Activated naive CD8-positive, alpha-beta T cell treated with anti-CD3 and anti-CD28 coated beads, Interleukin-2, amount 10 ng/mL, durations not matched to agents 7 days and 5 days (primary cell): ENCODE measurements around the gene UBL4A. TPM values are rescaled to one million over a fixed set of nuclear protein-coding genes. Genes with fewer than 3 reads are reported as not detected.
"Not testable (repeated sequence)": the region's sequence is repeated elsewhere in the genome, so short reads cannot be mapped to it uniquely, and the experiment has no call there.

Experiments used
- ATAC-seq: fragments of 150-1000 bp; cut with Tn5 transposase; one replicate; pipeline ENCODE4 v1.10.0; 2021; ENCODE audit warnings: low read depth, moderate library complexity
- POLR2A ChIA-PET: fragments of 350-600 bp; sonication (Branson Sonifier 250); formaldehyde crosslinking; loops from one replicate; lab custom pipeline; 2021; ENCODE audit warnings: antibody characterized with exemption; lab: Charles Lee
- DNase-seq: peaks from one replicate; pipeline ENCODE4 v3.0.0; 2021
- H3K27ac Mint-ChIP-seq: one replicate; pipeline ENCODE4 v1.8.0; 2022; ENCODE audit warnings: mild to moderate bottlenecking, mixed read lengths
- H3K27me3 Mint-ChIP-seq: one replicate; pipeline ENCODE4 v1.8.0; 2022; ENCODE audit warnings: mild to moderate bottlenecking, moderate library complexity, mixed read lengths
- H3K36me3 Mint-ChIP-seq: one replicate; pipeline ENCODE4 v1.8.0; 2021; ENCODE audit warnings: mild to moderate bottlenecking, mixed read lengths
- H3K4me1 Mint-ChIP-seq: one replicate; pipeline ENCODE4 v1.8.0; 2021; ENCODE audit warnings: mixed read lengths
- H3K4me3 Mint-ChIP-seq: one replicate; pipeline ENCODE4 v1.8.0; 2022; ENCODE audit warnings: mild to moderate bottlenecking, moderate library complexity, mixed read lengths
- H3K9me3 Mint-ChIP-seq: one replicate; pipeline ENCODE4 v1.8.0; 2021; ENCODE audit warnings: mixed read lengths
- total RNA-seq, 2 experiments: library from RNA; stranded (reverse); gene quantifications; one replicate each; pipeline ENCODE4 v1.2.3, GENCODE V29; 2021

UBL4A gene
- total RNA-seq, 2 experiments from 2014 or later = 43.8 to 45.3 TPM

- H3K4me3 Mint-ChIP-seq = no peak overlapping the region
- H3K9me3 Mint-ChIP-seq = no peaks in the 10 kb centered on the region
- ATAC-seq (no peak), DNase-seq (no peak)
- H3K36me3 Mint-ChIP-seq = no peaks in the 10 kb centered on the region
- peaks cover 3% of the 10 kb centered on the region for H3K4me1 Mint-ChIP-seq
- H3K27ac Mint-ChIP-seq = no peak overlapping the region
- POLR2A ChIA-PET = interaction anchor here (0.7 kb wide), 3 partner anchors 9 to 37 kb away, joined by 4 to 5 read pairs (median 4); partner anchors contain the start of gene UBL4A
- H3K27me3 Mint-ChIP-seq = no peaks in the 10 kb centered on the region
These were observed 15.7 kb upstream of the UBL4A start for GRCh38 chrX:154502098-154502497.

GRCh38 chrX:154501423-154501822, 15.0 kb upstream of the UBL4A start:
- H3K27ac Mint-ChIP-seq = not testable (repeated sequence)

GRCh38 chrX:154496591-154497137, 10.2 kb upstream of the UBL4A start:
- not testable (repeated sequence) for H3K36me3 Mint-ChIP-seq, DNase-seq, H3K4me3 Mint-ChIP-seq, H3K4me1 Mint-ChIP-seq, ATAC-seq, H3K9me3 Mint-ChIP-seq, H3K27me3 Mint-ChIP-seq, H3K27ac Mint-ChIP-seq
- POLR2A ChIA-PET = interaction anchor here (1.4 kb wide), 1 partner anchor 10 kb away, joined by 4 read pairs; the partner anchor contains the start of gene UBL4A

More at GRCh38 chrX:154501423-154501822, 15.0 kb upstream of the UBL4A start:
- not testable (repeated sequence) for H3K9me3 Mint-ChIP-seq, H3K36me3 Mint-ChIP-seq, H3K4me1 Mint-ChIP-seq, DNase-seq, ATAC-seq, H3K27me3 Mint-ChIP-seq, H3K4me3 Mint-ChIP-seq
- POLR2A ChIA-PET = interaction anchor here (0.7 kb wide), 1 partner anchor 15 kb away, joined by 4 read pairs; the partner anchor contains the start of gene UBL4A

- no peak overlapping the region for H3K4me3 Mint-ChIP-seq
- no peak for DNase-seq
- no peaks in the 10 kb centered on the region for H3K27me3 Mint-ChIP-seq
- H3K36me3 Mint-ChIP-seq = no peaks in the 10 kb centered on the region
- no peak for ATAC-seq
- POLR2A ChIA-PET = interaction anchor here (0.6 kb wide), 1 partner anchor 118 kb away, joined by 3 read pairs; no protein-coding TSS in a partner anchor
- no peaks in the 10 kb centered on the region for H3K9me3 Mint-ChIP-seq
- peaks cover 5% of the 10 kb centered on the region for H3K4me1 Mint-ChIP-seq
- no peak overlapping the region for H3K27ac Mint-ChIP-seq
These were observed 9.1 kb upstream of the UBL4A start for GRCh38 chrX:154495472-154495922.

GRCh38 chrX:154494715-154495114, 8.3 kb upstream of the UBL4A start:
- DNase-seq (no peak), ATAC-seq (no peak)
- POLR2A ChIA-PET = no interaction called here
- Mint-ChIP-seq H3K27me3 (no peaks in the 10 kb centered on the region), H3K36me3 (peaks cover under 1% of the 10 kb centered on the region), H3K4me1 (peaks cover 5% of the 10 kb centered on the region), H3K9me3 (no peaks in the 10 kb centered on the region), H3K27ac (no peak overlapping the region), H3K4me3 (no peak overlapping the region)

- DNase-seq (peak; percentile 87), ATAC-seq (peak; percentile 87)
- H3K36me3 Mint-ChIP-seq = peaks cover 2% of the 10 kb centered on the region
- peaks cover 6% of the 10 kb centered on the region for H3K4me1 Mint-ChIP-seq
- H3K4me3 Mint-ChIP-seq = peak within 1 kb of the TSS; percentile 90
- H3K27me3 Mint-ChIP-seq = no peaks in the 10 kb centered on the region
- peak within 1 kb of the TSS; percentile 92 for H3K27ac Mint-ChIP-seq
- no peaks in the 10 kb centered on the region for H3K9me3 Mint-ChIP-seq
- POLR2A ChIA-PET = interaction anchor here (0.8 to 3.3 kb wide), 20 partner anchors 9 to 470 kb away, joined by 3 to 32 read pairs (median 6); partner anchors contain the start of genes ATP6AP1, DNASE1L1, FAM3A and IKBKG
These were observed 4.1 kb upstream of the UBL4A start, which contains the start of gene SLC10A3 for GRCh38 chrX:154490414-154491083. Gene SLC10A3, minus strand, starts transcription at chrX:154490629. Its CDS starts 1,689 bp downstream, at chrX:154488940.

GRCh38 chrX:154490021-154490413, 3.6 kb upstream of the UBL4A start:
- ATAC-seq = peak; percentile 37
- DNase-seq = no peak
- POLR2A ChIA-PET = interaction anchor here (0.7 to 3.3 kb wide), 21 partner anchors 9 to 523 kb away, joined by 3 to 32 read pairs (median 5); partner anchors contain the start of genes ATP6AP1, DNASE1L1, FAM3A and IKBKG
- Mint-ChIP-seq H3K27me3 (no peaks in the 10 kb centered on the region), H3K4me1 (peaks cover 6% of the 10 kb centered on the region), H3K27ac (peak overlapping the region; percentile 89), H3K36me3 (peaks cover 2% of the 10 kb centered on the region), H3K4me3 (peak overlapping the region; percentile 87), H3K9me3 (no peaks in the 10 kb centered on the region)

GRCh38 chrX:154489182-154489581, 2.8 kb upstream of the UBL4A start:
- peaks cover 2% of the 10 kb centered on the region for H3K36me3 Mint-ChIP-seq
- H3K9me3 Mint-ChIP-seq = no peaks in the 10 kb centered on the region
- H3K27me3 Mint-ChIP-seq = no peaks in the 10 kb centered on the region
- DNase-seq (no peak), ATAC-seq (no peak)
- peaks cover 6% of the 10 kb centered on the region for H3K4me1 Mint-ChIP-seq
- POLR2A ChIA-PET = interaction anchor here (0.7 to 3.3 kb wide), 12 partner anchors 9 to 522 kb away, joined by 3 to 32 read pairs (median 10); partner anchors contain the start of genes ATP6AP1, FAM3A, PLXNA3 and RPL10
- H3K4me3 Mint-ChIP-seq = peak overlapping the region; percentile 87
- peak overlapping the region; percentile 89 for H3K27ac Mint-ChIP-seq

GRCh38 chrX:154488336-154489075, 2.1 kb upstream of the UBL4A start:
- H3K9me3 Mint-ChIP-seq = no peaks in the 10 kb centered on the region
- peaks cover 8% of the 10 kb centered on the region for H3K4me1 Mint-ChIP-seq
- H3K27ac Mint-ChIP-seq = no peak overlapping the region
- POLR2A ChIA-PET = interaction anchor here (0.5 to 3.3 kb wide), 5 partner anchors 12 to 77 kb away, joined by 5 to 32 read pairs (median 15); partner anchors contain the start of genes FAM3A, IKBKG and TAFAZZIN
- peak overlapping the region; percentile 49 for H3K4me3 Mint-ChIP-seq
- H3K36me3 Mint-ChIP-seq = peaks cover 4% of the 10 kb centered on the region
- DNase-seq (no peak), ATAC-seq (no peak)
- H3K27me3 Mint-ChIP-seq = no peaks in the 10 kb centered on the region

- H3K4me3 Mint-ChIP-seq = peak overlapping the region; percentile 78
- ATAC-seq (no peak), DNase-seq (no peak)
- H3K9me3 Mint-ChIP-seq = no peaks in the 10 kb centered on the region
- H3K4me1 Mint-ChIP-seq = peaks cover 10% of the 10 kb centered on the region
- peak overlapping the region; percentile 70 for H3K27ac Mint-ChIP-seq
- no peaks in the 10 kb centered on the region for H3K27me3 Mint-ChIP-seq
- peaks cover 6% of the 10 kb centered on the region for H3K36me3 Mint-ChIP-seq
- POLR2A ChIA-PET = interaction anchor here (0.9 to 2.9 kb wide), 7 partner anchors 11 to 89 kb away, joined by 3 to 15 read pairs (median 5); partner anchors contain the start of genes IKBKG and RPL10
These were observed 1.3 kb upstream of the UBL4A start for GRCh38 chrX:154487518-154488290.

- H3K36me3 Mint-ChIP-seq = peaks cover 6% of the 10 kb centered on the region
- no peaks in the 10 kb centered on the region for H3K27me3 Mint-ChIP-seq
- H3K27ac Mint-ChIP-seq = no peak overlapping the region
- ATAC-seq (peak; percentile 9), DNase-seq (peak; percentile 66)
- peaks cover 11% of the 10 kb centered on the region for H3K4me1 Mint-ChIP-seq
- no peaks in the 10 kb centered on the region for H3K9me3 Mint-ChIP-seq
- no peak overlapping the region for H3K4me3 Mint-ChIP-seq
- POLR2A ChIA-PET = interaction anchor here (0.8 to 2.9 kb wide), 9 partner anchors 9 to 115 kb away, joined by 3 to 15 read pairs (median 4); partner anchors contain the start of genes FAM3A and RPL10
These were observed 391 bp downstream of the UBL4A start for GRCh38 chrX:154486052-154486395.
